Heart left ventricle (tissue), 16 donors: Measurements from ENCODE around the gene CENPP. TPM values are rescaled to one million over a fixed set of nuclear protein-coding genes. Genes with fewer than 3 reads are reported as not detected.

Source experiments
- ATAC-seq, 4 donors: fragments of 200-7000 bp; cut with Tn5 transposase; one replicate each; pipeline ENCODE4 v1.9.1; 2020 to 2022; ENCODE audit warnings: moderate library complexity in 4 of 4, mild to moderate bottlenecking in 3 of 4, moderate number of reproducible peaks in 1 of 4
- DNase-seq, 5 donors: peaks; one replicate each; pipeline ENCODE4 v3.0.0-alpha.2; 2020
- H3K27ac ChIP-seq, 12 donors: fragments of 200-600 bp; sonication (generic) in 4 of 12; one replicate each; pipeline versions ENCODE4 v1.5.0 to v1.8.0; 2016 to 2022; ENCODE audit warnings: mild to moderate bottlenecking in 2 of 12
- H3K27me3 ChIP-seq, 9 donors: fragments of 200-600 bp; sonication (generic) in 2 of 9; one replicate each; pipeline versions ENCODE4 v1.5.1 to v1.8.0; 2016 to 2022; ENCODE audit warnings: mild to moderate bottlenecking in 3 of 9
- H3K36me3 ChIP-seq, 9 donors: fragments of 200-600 bp; sonication (generic) in 2 of 9; one replicate each; pipeline versions ENCODE4 v1.5.0 to v1.8.0; 2018 to 2022; ENCODE audit warnings: mild to moderate bottlenecking in 2 of 9
- H3K4me1 ChIP-seq, 12 donors: fragments of 200-600 bp; sonication (generic) in 4 of 12; one replicate each; pipeline versions ENCODE4 v1.5.0 to v1.8.0; 2016 to 2022; ENCODE audit warnings: mild to moderate bottlenecking in 3 of 12
- H3K4me3 ChIP-seq, 12 donors: fragments of 200-600 bp; sonication (generic) in 4 of 12; one replicate each; pipeline versions ENCODE4 v1.5.0 to v1.8.0; 2017 to 2022; ENCODE audit warnings: mild to moderate bottlenecking in 9 of 12, moderate library complexity in 4 of 12
- H3K9me3 ChIP-seq, 12 donors: fragments of 200-600 bp; sonication (generic) in 4 of 12; one replicate each; pipeline versions ENCODE4 v1.5.0 to v1.8.0; 2016 to 2022; ENCODE audit warnings: mild to moderate bottlenecking in 1 of 12
- POLR2A ChIP-seq, 2 donors: fragments of 450-650 bp; IDR thresholded peaks; one replicate each; pipeline ENCODE4 v1.6.1; 2017; ENCODE audit warnings: antibody characterized with exemption in 2 of 2, mild to moderate bottlenecking in 2 of 2, moderate library complexity in 2 of 2
- WGBS, 4 donors: extraction: QIAGEN DNeasy Blood & Tissue Kit in 2 of 4; methylation state at CpG; one replicate each; pipeline versions ENCODE4 v1.1.5 to v1.1.7; 2013 to 2018; 5-methylcytosine and 5-hydroxymethylcytosine counted together
- intact Hi-C, 10 donors: fragments of 100-400 bp; cut with DNase I; formaldehyde crosslinking; loops; one replicate each; pipeline versions ENCODE4 v1.11.1 to v1.14.2; 2022
- polyA plus RNA-seq, 2 donors: library from polyadenylated mRNA; stranded (reverse); fragments of 200-250 nt; gene quantifications; one replicate each; pipeline ENCODE4 v1.2.3, GENCODE V29; 2013
- total RNA-seq, 9 donors: library from RNA; depleted of rRNA in 2 of 9; stranded (reverse); fragments of >200 nt in 2 of 9; fragmentation: NEBNext Ultra II Directional in 3 of 9; extraction: Animal tissue kit (Norgen Biotek cat#: 25700) in 3 of 9; gene quantifications; one replicate each; pipeline versions ENCODE4 v1.1.0 to v1.2.4, GENCODE V29; 2016 to 2023
- TF ChIP-seq, protein P1 (sequence below), 12 donors: fragments of 200-600 bp; sonication (generic) in 4 of 12; IDR thresholded peaks; one replicate each; pipeline versions ENCODE4 v1.5.0 to v1.8.0; 2018 to 2022; ENCODE audit warnings: antibody characterized with exemption in 12 of 12, mild to moderate bottlenecking in 5 of 12
- donor health status: ischemic (EF 13 %, LVEDD 7.1; RV severe dilation, severe dysfunction).
- donor health status: healthy with polysubstance abuse.
- donor health status: DM: no; HTN: yes; CAD: no.
- donor health status: DM: no; HTN: no; CAD: no.
- donor health status: ischemic (EF 25% LVEDD 6.9; RV normal size, moderate dysfunction).
- donor health status: ischemic (EF 25% LVEDD 5.7; RV mildly dilated, moderate dysfunction).
- donor health status: healthy.
- donor health status: DM: yes; HTN: yes; CAD: no.
- donor health status: ischemic (EF 35%, LVEDD 5.7; RV mildly dilated, moderate dysfunction).
- donor health status: nonischemic (EF 11% LVEDD 7.7; RV severe dilation, severe dysfunction).
- donor health status: DM: yes; HTN: yes; CAD: no.
- donor health status: PGD.
- donor health status: ischemic (EF 29% LVEDD 5.4; RV normal size, mild dysfunction).
- donor health status: nonischemic (EF 23%, LVEDD 6.1; RV moderate dilation, normal function).

Gene CENPP
- total and polyA plus RNA-seq, 11 donors = 1.1 to 5.8 (median 2.4) TPM

DNA sequence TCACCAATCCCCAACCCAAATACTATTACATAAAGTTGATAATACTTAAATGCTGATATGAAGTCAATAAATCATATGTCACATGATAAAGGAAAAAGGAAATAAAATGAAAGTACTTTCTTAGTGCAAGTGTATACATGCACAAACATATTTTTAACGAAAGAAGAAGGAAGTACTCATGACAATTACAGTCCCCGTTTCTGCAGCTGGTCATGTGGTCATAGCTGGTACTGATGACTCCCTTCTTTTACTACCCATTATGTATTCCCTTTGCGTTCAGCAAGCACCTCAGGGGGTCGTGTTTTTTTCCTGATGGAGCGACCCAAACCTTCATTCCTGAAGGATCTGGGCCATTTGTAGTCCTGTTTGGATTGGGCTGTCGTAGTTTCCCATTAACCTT, 27.3 kb downstream of the CENPP start:
- Histone ChIP-seq H3K9me3 (peaks cover 0 to 41% (median 19%) of the 10 kb centered on the region in 12 donors), H3K4me1 (peaks cover 0 to 16% (median 1%) of the 10 kb centered on the region in 12 donors), H3K36me3 (peaks cover 0 to 6% (median 0%) of the 10 kb centered on the region in 9 donors), H3K27me3 (no peaks in the 10 kb centered on the region), H3K27ac (peak overlapping the region in 2 of 12 donors; percentile 8 to 73), H3K4me3 (no peak overlapping the region)
- no peak for DNase-seq
- no peak for TF ChIP-seq POLR2A (IDR thresholded peaks at IDR 0.05)
- TF ChIP-seq, protein P1, sequence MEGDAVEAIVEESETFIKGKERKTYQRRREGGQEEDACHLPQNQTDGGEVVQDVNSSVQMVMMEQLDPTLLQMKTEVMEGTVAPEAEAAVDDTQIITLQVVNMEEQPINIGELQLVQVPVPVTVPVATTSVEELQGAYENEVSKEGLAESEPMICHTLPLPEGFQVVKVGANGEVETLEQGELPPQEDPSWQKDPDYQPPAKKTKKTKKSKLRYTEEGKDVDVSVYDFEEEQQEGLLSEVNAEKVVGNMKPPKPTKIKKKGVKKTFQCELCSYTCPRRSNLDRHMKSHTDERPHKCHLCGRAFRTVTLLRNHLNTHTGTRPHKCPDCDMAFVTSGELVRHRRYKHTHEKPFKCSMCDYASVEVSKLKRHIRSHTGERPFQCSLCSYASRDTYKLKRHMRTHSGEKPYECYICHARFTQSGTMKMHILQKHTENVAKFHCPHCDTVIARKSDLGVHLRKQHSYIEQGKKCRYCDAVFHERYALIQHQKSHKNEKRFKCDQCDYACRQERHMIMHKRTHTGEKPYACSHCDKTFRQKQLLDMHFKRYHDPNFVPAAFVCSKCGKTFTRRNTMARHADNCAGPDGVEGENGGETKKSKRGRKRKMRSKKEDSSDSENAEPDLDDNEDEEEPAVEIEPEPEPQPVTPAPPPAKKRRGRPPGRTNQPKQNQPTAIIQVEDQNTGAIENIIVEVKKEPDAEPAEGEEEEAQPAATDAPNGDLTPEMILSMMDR (IDR thresholded peaks at IDR 0.05) = peak in 1 of 12 donors; percentile 10
- intact Hi-C loops = loop anchor here in 1 of 10 donors (5.0 kb wide), 1 partner anchor 69 kb away; the partner anchor contains the start of gene OMD
- ATAC-seq = no peak
- 88 to 94% (median 92%) methylated on average over 6 of the region's 6 CpGs for WGBS, 4 donors

DNA sequence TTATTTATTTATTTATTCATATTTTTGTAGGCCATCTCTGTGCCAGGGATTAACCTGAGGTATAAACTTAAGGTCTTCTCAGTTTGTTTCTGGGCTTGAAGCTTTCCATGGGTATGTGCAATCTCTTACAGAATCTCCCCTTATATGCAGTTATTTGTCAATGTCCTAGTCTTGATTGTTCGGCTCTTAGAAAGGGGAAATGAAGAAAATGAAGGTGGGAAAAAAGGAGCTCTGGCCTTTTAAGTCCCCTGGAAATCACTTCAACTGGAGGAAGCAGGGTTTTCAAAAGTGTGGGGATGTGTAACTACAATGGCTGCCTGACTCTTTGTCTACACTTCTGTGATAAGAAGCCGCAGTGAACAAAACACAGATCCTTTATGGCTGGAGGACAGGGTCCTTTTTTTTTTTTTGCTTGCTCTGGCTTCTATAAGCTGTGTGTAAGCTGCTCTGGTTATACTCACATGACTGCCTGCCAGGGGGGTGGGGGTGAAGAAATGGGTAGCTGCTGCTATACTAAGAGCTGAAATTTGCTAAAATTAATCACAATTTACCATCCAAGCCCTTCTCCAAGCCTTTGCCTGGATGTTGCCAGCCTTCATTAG, 33.7 kb downstream of the CENPP start:
- intact Hi-C loops = no loop called here
- H3K27me3 ChIP-seq = no peaks in the 10 kb centered on the region
- peak overlapping the region in 2 of 12 donors; percentile 28 to 56 for H3K27ac ChIP-seq
- H3K36me3 ChIP-seq = peaks cover 0 to 6% (median 0%) of the 10 kb centered on the region in 9 donors
- H3K4me1 ChIP-seq = no peaks in the 10 kb centered on the region
- H3K4me3 ChIP-seq = no peak overlapping the region
- 31 to 36% (median 34%) methylated on average over 2 of the region's 2 CpGs for WGBS, 4 donors
- H3K9me3 ChIP-seq = peaks cover 0 to 41% (median 19%) of the 10 kb centered on the region in 12 donors
- TF ChIP-seq, protein P1 (IDR thresholded peaks at IDR 0.05) = no peak
- TF ChIP-seq POLR2A (IDR thresholded peaks at IDR 0.05) = no peak
- ATAC-seq = no peak
- DNase-seq = no peak

DNA sequence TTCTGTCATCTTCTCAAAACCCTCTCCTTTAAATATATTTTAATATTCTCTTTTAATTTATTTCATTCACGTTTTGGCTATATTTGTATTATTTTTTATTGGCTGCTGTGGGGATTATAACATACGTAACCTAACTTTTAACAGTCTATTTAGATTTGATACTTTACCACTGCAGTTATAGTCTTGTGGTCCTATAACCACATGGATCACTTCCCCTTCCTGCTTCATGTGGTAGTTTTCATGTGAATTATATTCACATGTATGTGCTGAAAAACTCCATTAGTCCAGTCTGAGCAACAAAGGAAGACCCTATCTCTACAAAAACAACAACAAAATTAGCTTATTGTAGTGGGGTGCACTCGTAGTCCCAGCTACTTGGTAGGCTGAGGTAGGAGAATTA, 34.3 kb downstream of the CENPP start:
- H3K4me3 ChIP-seq = no peak overlapping the region
- WGBS, 4 donors = 75 to 84% (median 81%) methylated on average over 3 of the region's 3 CpGs
- H3K36me3 ChIP-seq = peaks cover 0 to 6% (median 0%) of the 10 kb centered on the region in 9 donors
- peak overlapping the region in 2 of 12 donors; percentile 28 to 56 for H3K27ac ChIP-seq
- ATAC-seq (no peak), DNase-seq (no peak)
- H3K4me1 ChIP-seq = no peaks in the 10 kb centered on the region
- intact Hi-C loops = no loop called here
- H3K27me3 ChIP-seq = no peaks in the 10 kb centered on the region
- no peak for TF ChIP-seq POLR2A (IDR thresholded peaks at IDR 0.05)
- TF ChIP-seq, protein P1 (IDR thresholded peaks at IDR 0.05) = no peak
- H3K9me3 ChIP-seq = peaks cover 0 to 35% (median 14%) of the 10 kb centered on the region in 12 donors

GRCh38 chr9:92369075-92369474, 43.3 kb downstream of the CENPP start:
- Histone ChIP-seq H3K27ac (no peak overlapping the region), H3K27me3 (no peaks in the 10 kb centered on the region), H3K36me3 (peaks cover 0 to 4% (median 0%) of the 10 kb centered on the region in 9 donors), H3K9me3 (peaks cover 0 to 33% (median 14%) of the 10 kb centered on the region in 12 donors), H3K4me3 (no peak overlapping the region), H3K4me1 (no peaks in the 10 kb centered on the region)
- intact Hi-C loops = no loop called here
- ATAC-seq (no peak), DNase-seq (no peak)
- 44 to 72% (median 58%) methylated on average over 2 of the region's 2 CpGs for WGBS, 4 donors
- TF ChIP-seq, protein P1 (IDR thresholded peaks at IDR 0.05) = no peak
- no peak for TF ChIP-seq POLR2A (IDR thresholded peaks at IDR 0.05)
